22Rv1 (cell line): ENCODE results near the gene PPP1R26.

Source experiments
- CTCF ChIP-seq: fragments of 450-650 bp; IDR thresholded peaks from 2 replicates; pipeline ENCODE4 v1.5.1; 2017; ENCODE audit warnings: mild to moderate bottlenecking
- ZFX ChIP-seq: fragments of 450-650 bp; IDR thresholded peaks from 2 replicates; pipeline ENCODE4 v1.6.1; 2017; ENCODE audit warnings: antibody characterized with exemption, borderline replicate concordance

- TF ChIP-seq CTCF = no peak
- no peak for TF ChIP-seq ZFX
Measured at GRCh38 chr9:135464181-135464580, 15.4 kb upstream of the PPP1R26 start.
